HCT116 (cell line): ENCODE results near the gene SLC35F3. TPM values are rescaled to one million over a fixed set of nuclear protein-coding genes. Genes with fewer than 3 reads are reported as not detected.

Experiments
- ATAC-seq: fragments of 200-7000 bp; cut with Tn5 transposase; 2 replicates; pipeline ENCODE4 v1.9.1; 2020; ENCODE audit warnings: mild to moderate bottlenecking, moderate library complexity
- BruUV-seq: library from RNA; stranded (reverse); fragments of 400-500 nt; replicated peaks from 2 replicates; lab custom pipeline; 2021; lab: Mats Ljungman, UMichigan
- CTCF ChIA-PET: fragments of 300-600 bp; sonication (Branson Sonifier 250); formaldehyde crosslinking; loops from one replicate; lab custom pipeline; 2021; ENCODE audit warnings: antibody characterized with exemption; lab: Charles Lee
- POLR2A ChIA-PET: fragments of 300-600, 350-600 bp; sonication (Branson Sonifier 250); formaldehyde crosslinking; loops from one replicate; lab custom pipeline; 2021; ENCODE audit warnings: antibody characterized with exemption; lab: Charles Lee
- RAD21 ChIA-PET, 2 experiments: fragments of 300-600 bp; sonication (Branson Sonifier 250); formaldehyde crosslinking; loops; one replicate each; lab custom pipeline; 2023; ENCODE audit warnings: low total read pairs in 2 of 2; ENCODE audit not compliant: uncharacterized antibody in 2 of 2, unreplicated experiment in 2 of 2, low non-redundant PET in 1 of 2; lab: Charles Lee
- DNase-seq: peaks from one replicate; pipeline ENCODE4 v3.0.0-alpha.2; 2010; ENCODE audit warnings: low read depth, low spot score
- H2AFZ ChIP-seq: fragments of 200-600 bp; shearing (Covaris generic), sonication (generic); 2 replicates; pipeline ENCODE4 v1.6.1; 2017; ENCODE audit warnings: low read depth, mixed run types, mixed read lengths, antibody characterized with exemption, low read length; ENCODE audit not compliant: poor library complexity, severe bottlenecking
- H3K27ac ChIP-seq: 2 replicates; pipeline ENCODE4 v1.5.1; 2012; ENCODE audit warnings: low read depth, low read length
- H3K27me3 ChIP-seq: fragments of 200-600 bp; sonication (generic); 2 replicates; pipeline ENCODE4 v1.6.1; 2016; ENCODE audit warnings: mixed run types, low read length, mixed read lengths; ENCODE audit not compliant: insufficient read depth
- H3K36me3 ChIP-seq, 2 experiments: fragments of 200-500 bp in 1 of 2; fragments of 200-600 bp in 1 of 2; sonication (Bioruptor generic) in 1 of 2; sonication (generic) in 1 of 2; 2 replicates each; pipeline versions ENCODE4 v1.5.1 to v1.6.1; 2014 to 2016; ENCODE audit warnings: low read length in 2 of 2, inconsistent platforms in 1 of 2, mixed read lengths in 1 of 2, mixed run types in 1 of 2; ENCODE audit not compliant: insufficient read depth in 2 of 2, control insufficient read depth in 1 of 2
- H3K4me1 ChIP-seq, 2 experiments: fragments of 200-600 bp in 1 of 2; sonication (generic) in 1 of 2; 2 replicates each; pipeline versions ENCODE4 v1.5.1 to v1.6.1; 2012 to 2017; ENCODE audit warnings: low read length in 2 of 2, inconsistent platforms in 1 of 2, mild to moderate bottlenecking in 1 of 2, mixed read lengths in 1 of 2, mixed run types in 1 of 2, moderate library complexity in 1 of 2; ENCODE audit not compliant: insufficient read depth in 2 of 2, control insufficient read depth in 1 of 2
- H3K4me2 ChIP-seq: fragments of 200-600 bp; sonication (generic); 2 replicates; pipeline ENCODE4 v1.6.1; 2017; ENCODE audit warnings: mixed run types, low read length, mixed read lengths
- H3K4me3 ChIP-seq, 2 experiments: fragments of 200-600 bp in 1 of 2; sonication (generic) in 1 of 2; replicated peaks in 1 of 2; 2 replicates each; pipeline ENCODE4 v1.5.1; 2011 to 2016; ENCODE audit warnings: low read length in 2 of 2, control low read depth in 1 of 2, low read depth in 1 of 2, mild to moderate bottlenecking in 1 of 2, mixed read lengths in 1 of 2, mixed run types in 1 of 2
- H3K79me2 ChIP-seq: fragments of 200-600 bp; sonication (generic); 2 replicates; pipeline ENCODE4 v1.6.1; 2017; ENCODE audit warnings: mild to moderate bottlenecking, mixed run types, low read length, moderate library complexity, mixed read lengths; ENCODE audit not compliant: insufficient read depth
- H3K9ac ChIP-seq: fragments of 200-600 bp; sonication (generic); 2 replicates; pipeline ENCODE4 v1.6.1; 2016; ENCODE audit warnings: low read length, mixed read lengths
- H3K9me2 ChIP-seq: fragments of 200-600 bp; sonication (generic), shearing (Covaris generic); 2 replicates; pipeline ENCODE4 v1.6.1; 2017; ENCODE audit warnings: mixed run types, mild to moderate bottlenecking, moderate library complexity; ENCODE audit not compliant: insufficient read depth
- H3K9me3 ChIP-seq, 2 experiments: fragments of 200-500 bp in 1 of 2; fragments of 200-600 bp in 1 of 2; sonication (Bioruptor generic) in 1 of 2; sonication (generic) in 1 of 2; 2 replicates each; pipeline ENCODE4 v1.6.1; 2014 to 2017; ENCODE audit warnings: low read length in 2 of 2, mixed read lengths in 2 of 2, inconsistent platforms in 1 of 2, low read depth in 1 of 2, mild to moderate bottlenecking in 1 of 2, mixed run types in 1 of 2, moderate library complexity in 1 of 2; ENCODE audit not compliant: control insufficient read depth in 1 of 2, insufficient read depth in 1 of 2
- H4K20me1 ChIP-seq: fragments of 200-600 bp; sonication (generic), shearing (Covaris generic); 2 replicates; pipeline ENCODE4 v1.6.1; 2017; ENCODE audit warnings: mixed run types, mild to moderate bottlenecking, moderate library complexity; ENCODE audit not compliant: insufficient read depth
- CBX3 ChIP-seq: IDR thresholded peaks from 2 replicates; pipeline ENCODE4 v1.6.1; 2012; ENCODE audit warnings: low read depth
- CTCF ChIP-seq, 3 experiments: fragments of 200-600 bp in 1 of 3; sonication (generic) in 1 of 3; IDR thresholded peaks in 2 of 3; conservative IDR thresholded peaks in 1 of 3; 2 replicates each; pipeline ENCODE4 v1.5.1; 2012 to 2017; ENCODE audit warnings: low read depth in 2 of 3, low read length in 2 of 3, antibody characterized with exemption in 1 of 3, borderline replicate concordance in 1 of 3, control low read depth in 1 of 3, mild to moderate bottlenecking in 1 of 3, mixed read lengths in 1 of 3, mixed run types in 1 of 3, moderate library complexity in 1 of 3; ENCODE audit not compliant: insufficient read depth in 1 of 3
- EGR1 ChIP-seq: IDR thresholded peaks from 2 replicates; pipeline ENCODE4 v1.6.1; 2012; ENCODE audit warnings: low read depth
- EZH2 ChIP-seq: fragments of 200-600 bp; sonication (generic); IDR thresholded peaks from 2 replicates; pipeline ENCODE4 v1.6.1; 2017; ENCODE audit warnings: antibody characterized with exemption, mixed run types
- JUND ChIP-seq: IDR thresholded peaks from 2 replicates; pipeline ENCODE4 v1.6.1; 2012
- POLR2A ChIP-seq: IDR thresholded peaks from 2 replicates; pipeline ENCODE4 v1.7.0; 2011; ENCODE audit warnings: borderline replicate concordance; ENCODE audit not compliant: insufficient read depth, insufficient read length; ENCODE audit errors: extremely low read depth
- POLR2AphosphoS5 ChIP-seq: IDR thresholded peaks from 2 replicates; pipeline ENCODE4 v1.6.1; 2011; ENCODE audit warnings: mild to moderate bottlenecking, low read depth, low read length, moderate library complexity
- RAD21 ChIP-seq: IDR thresholded peaks from 2 replicates; pipeline ENCODE4 v1.6.1; 2012; ENCODE audit warnings: low read depth, mild to moderate bottlenecking
- SIN3A ChIP-seq: IDR thresholded peaks from 2 replicates; pipeline ENCODE4 v1.6.1; 2012; ENCODE audit warnings: low read depth
- SP1 ChIP-seq: IDR thresholded peaks from 2 replicates; pipeline ENCODE4 v1.6.1; 2012; ENCODE audit warnings: low read depth
- TCF7L2 ChIP-seq: IDR thresholded peaks from 2 replicates; pipeline ENCODE4 v1.7.0; 2011; ENCODE audit warnings: borderline replicate concordance, inconsistent platforms; ENCODE audit not compliant: insufficient read depth, insufficient read length; ENCODE audit errors: extremely low read depth
- YY1 ChIP-seq: IDR thresholded peaks from 2 replicates; pipeline ENCODE4 v1.6.1; 2011; ENCODE audit warnings: low read length, low read depth, moderate library complexity, mild to moderate bottlenecking; ENCODE audit not compliant: insufficient replicate concordance; ENCODE audit errors: extremely low read depth
- ZBTB33 ChIP-seq: IDR thresholded peaks from 2 replicates; pipeline ENCODE4 v1.6.1; 2011; ENCODE audit warnings: mild to moderate bottlenecking, low read length, moderate library complexity; ENCODE audit not compliant: insufficient replicate concordance; ENCODE audit errors: extremely low read depth
- ZFX ChIP-seq: fragments of 450-650 bp; IDR thresholded peaks from 2 replicates; pipeline ENCODE4 v1.6.1; 2017
- ZNF274 ChIP-seq: fragments of 200-500 bp; sonication (Bioruptor generic); IDR thresholded peaks from 2 replicates; pipeline ENCODE4 v1.6.1; 2014; ENCODE audit warnings: mild to moderate bottlenecking, low read depth, low read length, inconsistent platforms
- intact Hi-C: fragments of 100-400 bp; cut with micrococcal nuclease; formaldehyde crosslinking; loops from 2 replicates; pipeline ENCODE4 v1.10.0; 2022
- total RNA-seq: library from RNA; stranded (reverse); gene quantifications from one replicate; pipeline ENCODE4 v1.2.1, GENCODE V29; 2021; ENCODE audit not compliant: unreplicated experiment

SLC35F3 gene
- total RNA-seq, 1 experiment from 2014 or later = 6.4 TPM

GRCh38 chr1:234325878-234326496, 421.5 kb downstream of the SLC35F3 start:
- intact Hi-C loops = no loop called here
- ATAC-seq = no peak
- Histone ChIP-seq H3K4me1 (no peaks in the 10 kb centered on the region), H2AFZ (no peak overlapping the region), H3K27me3 (no peaks in the 10 kb centered on the region), H3K4me2 (peak overlapping the region; percentile 27; the same call in 1 of the 2 replicates), H3K9me2 (no peaks in the 10 kb centered on the region), H4K20me1 (no peaks in the 10 kb centered on the region), H3K27ac (no peak overlapping the region), H3K9ac (no peak overlapping the region), H3K4me3 (no peak overlapping the region), H3K79me2 (no peaks in the 10 kb centered on the region), H3K36me3 (no peaks in the 10 kb centered on the region), H3K9me3 (no peaks in the 10 kb centered on the region)
- ChIA-PET POLR2A (no interaction called here), CTCF (interaction anchor here (0.6 to 4.5 kb wide), 3 partner anchors 17 to 37 kb away, joined by 3 to 20 read pairs (median 4); no protein-coding TSS in a partner anchor), RAD21 (no interaction called here)
- no TSS peak for BruUV-seq
- TF ChIP-seq SIN3A (no peak), EZH2 (no peak), SP1 (no peak), POLR2A (no peak), JUND (no peak), CBX3 (no peak), TCF7L2 (no peak), ZNF274 (no peak), EGR1 (no peak), YY1 (no peak), CTCF (IDR thresholded peaks at IDR 0.05 in 2 of 3, conservative IDR thresholded peaks at IDR 0.05 in 1 of 3; ENCODE audit: borderline replicate concordance in 1 of 3, insufficient read depth in 1 of 3, low read depth in 2 of 3, low read length in 2 of 3) (no peak), POLR2AphosphoS5 (no peak), ZFX (no peak), RAD21 (no peak), ZBTB33 (no peak)
- DNase-seq = no peak
